Transverse colon (tissue), 4 donors: ENCODE data around the gene SGCB. TPM values are rescaled to one million over a fixed set of nuclear protein-coding genes. Genes with fewer than 3 reads are reported as not detected.
A peak's percentile ranks its signal among the peaks of the same experiment; 100 is the strongest.

Source experiments
- DNase-seq: peaks from one replicate; pipeline ENCODE4 v3.0.0-alpha.2; 2019
- H3K27ac ChIP-seq, 4 donors: fragments of 200-600 bp; sonication (generic); 2 replicates each; pipeline ENCODE4 v1.5.1; 2016 to 2018; ENCODE audit warnings: inconsistent platforms in 4 of 4
- H3K27me3 ChIP-seq: fragments of 200-600 bp; sonication (generic); 2 replicates; pipeline ENCODE4 v1.5.1; 2017; ENCODE audit warnings: inconsistent platforms
- H3K36me3 ChIP-seq, 4 donors: fragments of 200-600 bp; sonication (generic); 2 replicates each; pipeline ENCODE4 v1.5.1; 2017 to 2019; ENCODE audit warnings: inconsistent platforms in 4 of 4
- H3K4me1 ChIP-seq, 4 donors: fragments of 200-600 bp; sonication (generic); 2 replicates each; pipeline ENCODE4 v1.5.1; 2017 to 2020; ENCODE audit warnings: inconsistent platforms in 4 of 4
- H3K4me3 ChIP-seq, 4 donors: fragments of 200-600 bp; sonication (generic); 1 replicate in 1 of 4; 2 replicates in 3 of 4; pipeline versions ENCODE4 v1.5.1 to v1.6.1; 2017 to 2019; ENCODE audit warnings: inconsistent platforms in 4 of 4
- H3K9me3 ChIP-seq, 2 donors: fragments of 200-600 bp; sonication (generic); 2 replicates each; pipeline ENCODE4 v1.5.1; 2017 to 2019; ENCODE audit warnings: inconsistent platforms in 2 of 2
- CTCF ChIP-seq, 5 experiments: fragments of 200-600 bp in 3 of 5; fragments of 450-650 bp in 2 of 5; sonication (generic) in 3 of 5; IDR thresholded peaks; 1 replicate in 2 of 5; 2 replicates in 3 of 5; pipeline ENCODE4 v1.5.1; 2016 to 2017; ENCODE audit warnings: antibody characterized with exemption in 5 of 5, inconsistent platforms in 3 of 5, mild to moderate bottlenecking in 2 of 5, moderate library complexity in 1 of 5
- EP300 ChIP-seq: sonication (generic); formaldehyde crosslinking; IDR thresholded peaks from one replicate; pipeline ENCODE4 v1.6.1; 2017; ENCODE audit warnings: antibody characterized with exemption, low read depth
- POLR2A ChIP-seq: fragments of 450-650 bp; IDR thresholded peaks from one replicate; pipeline ENCODE4 v1.6.1; 2016; ENCODE audit warnings: antibody characterized with exemption, mild to moderate bottlenecking, moderate library complexity
- POLR2AphosphoS5 ChIP-seq, 3 donors: sonication (generic); formaldehyde crosslinking; IDR thresholded peaks; one replicate each; pipeline ENCODE4 v1.6.1; 2016; ENCODE audit warnings: antibody characterized with exemption in 3 of 3
- WGBS, 2 donors: methylation state at CpG; one replicate each; pipeline ENCODE4 v1.1.5; 2018; ENCODE audit warnings: low coverage in 1 of 2; 5-methylcytosine and 5-hydroxymethylcytosine counted together
- in situ Hi-C, 4 donors: fragments of 200-750 bp; cut with MboI; loops; one replicate each; pipeline versions ENCODE4 v1.15.0 to v1.15.1; 2017; ENCODE audit warnings: low sequenced_read_pairs in 3 of 4, low pct_ligation_motif_present in 1 of 4, low pct_unique_long_range_greater_than_20kb in 1 of 4
- intact Hi-C: fragments of 100-400 bp; cut with DNase I; formaldehyde crosslinking; loops from one replicate; pipeline ENCODE4 v1.15.1; 2023; ENCODE audit warnings: low total_unique reads
- total RNA-seq, 4 donors: library from RNA; depleted of rRNA; stranded (reverse); fragments of >200 nt; gene quantifications; one replicate each; pipeline ENCODE4 v1.1.0, GENCODE V29; 2016

The SGCB gene
- total RNA-seq, 4 donors from 2014 or later = 4.9 to 26.4 (median 15.7) TPM

GRCh38 chr4:52076731-52077130 lies 38.6 kb upstream of the SGCB start:
- H3K4me1 ChIP-seq = peaks cover 0 to 6% (median 0%) of the 10 kb centered on the region in 4 donors
- in situ Hi-C loops = no loop called here
- no peak for DNase-seq

GRCh38 chr4:52071791-52072546 lies 33.9 kb upstream of the SGCB start:
- in situ Hi-C loops = loop anchor here in 1 of 4 donors (25.0 kb wide), 1 partner anchor 110 kb away; no protein-coding TSS in a partner anchor
- Histone ChIP-seq H3K4me3 (no peak overlapping the region), H3K27ac (no peak overlapping the region), H3K9me3 (no peaks in the 10 kb centered on the region), H3K36me3 (no peaks in the 10 kb centered on the region), H3K27me3 (peaks cover 4% of the 10 kb centered on the region), H3K4me1 (peaks cover 0 to 6% (median 0%) of the 10 kb centered on the region in 4 donors)
- no peak for TF ChIP-seq EP300
- TF ChIP-seq POLR2AphosphoS5 (IDR thresholded peaks at IDR 0.05) = no peak
- no peak for TF ChIP-seq POLR2A
- no peak for TF ChIP-seq CTCF (IDR thresholded peaks at IDR 0.05)
- DNase-seq = no peak
- WGBS, 2 donors = 66 to 75% methylated on average over 4 to 10 of the region's 10 CpGs
- intact Hi-C loops = no loop called here

More at GRCh38 chr4:52076731-52077130, 38.6 kb upstream of the SGCB start:
- intact Hi-C loops = no loop called here
- Histone ChIP-seq H3K27me3 (peaks cover 4% of the 10 kb centered on the region), H3K4me3 (no peak overlapping the region), H3K9me3 (no peaks in the 10 kb centered on the region), H3K27ac (no peak overlapping the region), H3K36me3 (no peaks in the 10 kb centered on the region)
- TF ChIP-seq CTCF (IDR thresholded peaks at IDR 0.05) (no peak), POLR2AphosphoS5 (IDR thresholded peaks at IDR 0.05) (no peak), POLR2A (no peak), EP300 (no peak)
- WGBS, 2 donors = 31 to 64% methylated on average over 2 to 26 of the region's 26 CpGs

- Histone ChIP-seq H3K9me3 (no peaks in the 10 kb centered on the region), H3K36me3 (no peaks in the 10 kb centered on the region), H3K4me3 (no peak overlapping the region), H3K27me3 (no peaks in the 10 kb centered on the region), H3K27ac (no peak overlapping the region), H3K4me1 (peaks cover 0 to 6% (median 0%) of the 10 kb centered on the region in 4 donors)
- no peak for DNase-seq
- TF ChIP-seq POLR2A (no peak), POLR2AphosphoS5 (IDR thresholded peaks at IDR 0.05) (no peak), CTCF (IDR thresholded peaks at IDR 0.05) (no peak), EP300 (no peak)
- in situ Hi-C loops = loop anchor here in 1 of 4 donors (25.0 kb wide), 1 partner anchor 107 kb away; no protein-coding TSS in a partner anchor
- intact Hi-C loops = no loop called here
- 50 to 72% methylated on average over 1 of the region's 1 CpG for WGBS, 2 donors
Observed at GRCh38 chr4:52069571-52069970, 31.5 kb upstream of the SGCB start.

- no peak overlapping the region for H3K4me3 ChIP-seq
- 56 to 59% methylated on average over 3 of the region's 3 CpGs for WGBS, 2 donors
- in situ Hi-C loops (loop anchor here in 1 of 4 donors (25.0 kb wide), 1 partner anchor 97 kb away; no protein-coding TSS in a partner anchor), intact Hi-C loops (no loop called here)
- no peaks in the 10 kb centered on the region for H3K9me3 ChIP-seq
- H3K27ac ChIP-seq = peak overlapping the region; percentile 22 to 73 (median 54)
- no peaks in the 10 kb centered on the region for H3K27me3 ChIP-seq
- peaks cover 0 to 19% (median 10%) of the 10 kb centered on the region in 4 donors for H3K4me1 ChIP-seq
- peak; percentile 23 for DNase-seq
- H3K36me3 ChIP-seq = no peaks in the 10 kb centered on the region
- peak in 1 of 3 donors; percentile 63 for TF ChIP-seq POLR2AphosphoS5 (IDR thresholded peaks at IDR 0.05)
- no peak for TF ChIP-seq CTCF (IDR thresholded peaks at IDR 0.05)
Observed at GRCh38 chr4:52059372-52059771, 21.3 kb upstream of the SGCB start.
